Hepatocyte (in vitro differentiated cells): ENCODE data around the gene FGF3.

Source experiments
- EZH2 ChIP-seq: fragments of 200-600 bp; sonication (generic); IDR thresholded peaks from 2 replicates; pipeline ENCODE4 v1.6.1; 2016; ENCODE audit warnings: antibody characterized with exemption, mild to moderate bottlenecking, borderline replicate concordance
- TF ChIP-seq, protein P1 (sequence below): fragments of 200-600 bp; sonication (generic); IDR thresholded peaks from 2 replicates; pipeline ENCODE4 v1.5.1; 2016; ENCODE audit warnings: antibody characterized with exemption, mild to moderate bottlenecking; ENCODE audit not compliant: poor library complexity

DNA sequence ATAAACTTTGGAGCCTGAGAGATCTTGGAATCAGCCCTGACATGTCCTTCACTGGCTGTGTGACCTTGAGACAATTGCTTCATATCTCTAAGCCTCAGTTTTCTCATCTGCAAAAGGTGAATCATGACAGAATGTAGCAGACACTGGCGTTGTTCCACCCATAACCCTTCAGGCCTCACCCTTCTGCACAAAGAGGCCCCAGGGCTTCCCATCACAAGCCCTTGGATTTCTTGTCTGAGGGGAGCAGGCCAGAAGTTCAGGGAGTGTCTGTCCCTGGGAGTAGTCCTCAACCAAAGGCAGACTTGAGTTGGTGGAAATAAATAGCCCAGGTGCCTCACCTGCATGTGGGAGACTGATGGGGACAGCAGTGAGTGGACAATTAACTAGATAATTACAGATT is 16.6 kb downstream of the FGF3 start:
- TF ChIP-seq, protein P1, sequence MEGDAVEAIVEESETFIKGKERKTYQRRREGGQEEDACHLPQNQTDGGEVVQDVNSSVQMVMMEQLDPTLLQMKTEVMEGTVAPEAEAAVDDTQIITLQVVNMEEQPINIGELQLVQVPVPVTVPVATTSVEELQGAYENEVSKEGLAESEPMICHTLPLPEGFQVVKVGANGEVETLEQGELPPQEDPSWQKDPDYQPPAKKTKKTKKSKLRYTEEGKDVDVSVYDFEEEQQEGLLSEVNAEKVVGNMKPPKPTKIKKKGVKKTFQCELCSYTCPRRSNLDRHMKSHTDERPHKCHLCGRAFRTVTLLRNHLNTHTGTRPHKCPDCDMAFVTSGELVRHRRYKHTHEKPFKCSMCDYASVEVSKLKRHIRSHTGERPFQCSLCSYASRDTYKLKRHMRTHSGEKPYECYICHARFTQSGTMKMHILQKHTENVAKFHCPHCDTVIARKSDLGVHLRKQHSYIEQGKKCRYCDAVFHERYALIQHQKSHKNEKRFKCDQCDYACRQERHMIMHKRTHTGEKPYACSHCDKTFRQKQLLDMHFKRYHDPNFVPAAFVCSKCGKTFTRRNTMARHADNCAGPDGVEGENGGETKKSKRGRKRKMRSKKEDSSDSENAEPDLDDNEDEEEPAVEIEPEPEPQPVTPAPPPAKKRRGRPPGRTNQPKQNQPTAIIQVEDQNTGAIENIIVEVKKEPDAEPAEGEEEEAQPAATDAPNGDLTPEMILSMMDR: no peak
- TF ChIP-seq EZH2: no peak
